Endothelial cell of umbilical vein (primary cell): ENCODE measurements around the gene DMD. TPM values are rescaled to one million over a fixed set of nuclear protein-coding genes. Genes with fewer than 3 reads are reported as not detected.

Experiments
- BruUV-seq: library from RNA; stranded (reverse); fragments of 400-500 nt; replicated peaks from 2 replicates; lab custom pipeline; 2021; lab: Mats Ljungman, UMichigan
- CTCF ChIA-PET: fragments of 300-600, 350-600 bp; sonication (Branson Sonifier 250); formaldehyde crosslinking; loops from one replicate; lab custom pipeline; 2021; ENCODE audit warnings: antibody characterized with exemption, inconsistent platforms; lab: Charles Lee
- POLR2A ChIA-PET: fragments of 300-600, 350-600 bp; sonication (Branson Sonifier 250); formaldehyde crosslinking; loops from one replicate; lab custom pipeline; 2021; ENCODE audit warnings: antibody characterized with exemption, inconsistent platforms; lab: Charles Lee
- DNase-seq: peaks from one replicate; pipeline ENCODE4 v3.0.0-alpha.2; 2011; ENCODE audit warnings: low read depth, low spot score
- FAIRE-seq: peaks from 2 replicates; lab custom pipeline; 2011; peaks lifted over from hg19 to GRCh38; lab: Jason Lieb, UNC
- H2AFZ ChIP-seq: 2 replicates; pipeline ENCODE4 v1.6.0; 2012; ENCODE audit warnings: low read depth, low read length, control low read depth, inconsistent platforms
- H3K27ac ChIP-seq: 2 replicates; pipeline ENCODE4 v1.5.1; 2011; ENCODE audit warnings: low read depth, mild to moderate bottlenecking, control low read depth, low read length, moderate library complexity; ENCODE audit not compliant: insufficient read depth
- H3K27me3 ChIP-seq, 2 experiments: 2 replicates each; pipeline versions ENCODE4 v1.6.0 to v1.6.1; 2011; ENCODE audit warnings: low read length in 2 of 2, mixed read lengths in 1 of 2; ENCODE audit not compliant: control insufficient read depth in 2 of 2, insufficient read depth in 2 of 2
- H3K36me3 ChIP-seq, 2 experiments: 2 replicates in 1 of 2; 3 replicates in 1 of 2; pipeline ENCODE4 v1.5.1; 2011; ENCODE audit warnings: low read length in 2 of 2, mild to moderate bottlenecking in 1 of 2, moderate library complexity in 1 of 2; ENCODE audit not compliant: control insufficient read depth in 2 of 2, insufficient read depth in 2 of 2; ENCODE audit errors: extremely low read depth in 1 of 2
- H3K4me1 ChIP-seq: 3 replicates; pipeline ENCODE4 v1.5.1; 2011; ENCODE audit warnings: mild to moderate bottlenecking, low read length; ENCODE audit not compliant: control insufficient read depth, insufficient read depth; ENCODE audit errors: extremely low read depth
- H3K4me2 ChIP-seq: 2 replicates; pipeline ENCODE4 v1.6.1; 2011; ENCODE audit warnings: low read length, control low read depth, mixed read lengths; ENCODE audit not compliant: insufficient read depth
- H3K4me3 ChIP-seq, 3 experiments: fragments of 200-600 bp in 1 of 3; sonication (generic), shearing (Covaris generic) in 1 of 3; replicated peaks in 1 of 3; 2 replicates each; pipeline ENCODE4 v1.5.1; 2011 to 2016; ENCODE audit warnings: control low read depth in 3 of 3, low read length in 3 of 3, mild to moderate bottlenecking in 2 of 3, inconsistent platforms in 1 of 3, low read depth in 1 of 3, moderate library complexity in 1 of 3; ENCODE audit not compliant: insufficient read depth in 1 of 3
- H3K79me2 ChIP-seq: 2 replicates; pipeline ENCODE4 v1.6.0; 2012; ENCODE audit warnings: low read length, inconsistent platforms; ENCODE audit not compliant: control insufficient read depth, insufficient read depth
- H3K9ac ChIP-seq: replicated peaks from 2 replicates; pipeline ENCODE3; 2011; ENCODE audit warnings: low read length, control low read depth; ENCODE audit not compliant: insufficient read depth; ENCODE audit errors: extremely low read depth
- H3K9me1 ChIP-seq: replicated peaks from 3 replicates; pipeline ENCODE4 v1.6.0; 2011; ENCODE audit warnings: mild to moderate bottlenecking, low read length; ENCODE audit not compliant: control insufficient read depth, insufficient read depth; ENCODE audit errors: extremely low read depth
- H3K9me3 ChIP-seq: replicated peaks from 2 replicates; pipeline ENCODE4 v1.5.1; 2012; ENCODE audit warnings: low read length, inconsistent platforms; ENCODE audit not compliant: control insufficient read depth, insufficient read depth
- H4K20me1 ChIP-seq: replicated peaks from 2 replicates; pipeline ENCODE3; 2011; ENCODE audit warnings: mild to moderate bottlenecking, low read length; ENCODE audit not compliant: control insufficient read depth, insufficient read depth; ENCODE audit errors: extremely low read depth
- CTCF ChIP-seq, 2 donors: IDR thresholded peaks; 1 replicate in 1 of 2; 2 replicates in 1 of 2; pipeline ENCODE4 v1.5.1; 2011; ENCODE audit warnings: low read length in 2 of 2, mild to moderate bottlenecking in 2 of 2, moderate library complexity in 2 of 2, control low read depth in 1 of 2, inconsistent platforms in 1 of 2, low read depth in 1 of 2; ENCODE audit not compliant: insufficient read depth in 1 of 2; ENCODE audit errors: extremely low read depth in 1 of 2
- EZH2 ChIP-seq: IDR thresholded peaks from 2 replicates; pipeline ENCODE4 v1.6.1; 2012; ENCODE audit warnings: borderline replicate concordance, low read depth, mild to moderate bottlenecking, moderate library complexity, low read length, inconsistent platforms; ENCODE audit not compliant: severe bottlenecking
- GATA2 ChIP-seq: IDR thresholded peaks from 2 replicates; pipeline ENCODE4 v1.7.0; 2011; ENCODE audit warnings: low read depth, mild to moderate bottlenecking, moderate library complexity, mixed read lengths, low read length; ENCODE audit not compliant: insufficient read length, insufficient read depth
- JUN ChIP-seq: IDR thresholded peaks from 2 replicates; pipeline ENCODE4 v1.6.1; 2011; ENCODE audit warnings: borderline replicate concordance, low read depth; ENCODE audit not compliant: insufficient read length, insufficient read depth
- MAX ChIP-seq: IDR thresholded peaks from 2 replicates; pipeline ENCODE4 v1.6.1; 2011; ENCODE audit not compliant: insufficient read depth, insufficient read length
- POLR2AphosphoS5 ChIP-seq: IDR thresholded peaks from 2 replicates; pipeline ENCODE4 v1.6.1; 2012; ENCODE audit warnings: low read depth, mild to moderate bottlenecking, control low read depth, low read length, moderate library complexity; ENCODE audit not compliant: insufficient read depth
- dilution Hi-C: fragments of 300-500 bp; cut with MboI; formaldehyde crosslinking; loops from one replicate; pipeline ENCODE4 v1.15.0; 2019; ENCODE audit warnings: low sequenced_read_pairs; ENCODE audit not compliant: extremely low pct_ligation_motif_present
- intact Hi-C: fragments of 100-400 bp; cut with micrococcal nuclease; formaldehyde crosslinking; loops from one replicate; pipeline ENCODE4 v1.10.0; 2022
- polyA plus RNA-seq, 4 experiments: library from polyadenylated mRNA; depleted of rRNA in 3 of 4; stranded (reverse) in 3 of 4; unstranded in 1 of 4; fragments of >200 nt; gene quantifications; 2 replicates each; pipeline versions ENCODE4 v1.2.1 to v1.2.3, GENCODE V29; 2011 to 2012; ENCODE audit warnings: missing spikeins in 1 of 4
- total RNA-seq: library from RNA; stranded (reverse); gene quantifications from 2 replicates; pipeline ENCODE4 v1.2.3, GENCODE V29; 2021

The DMD gene
- total and polyA plus RNA-seq, 2 donors (not counting 3 experiments of a cell fraction or from before 2014, with no cell fraction given) = 7.3 to 9.0 TPM

DNA sequence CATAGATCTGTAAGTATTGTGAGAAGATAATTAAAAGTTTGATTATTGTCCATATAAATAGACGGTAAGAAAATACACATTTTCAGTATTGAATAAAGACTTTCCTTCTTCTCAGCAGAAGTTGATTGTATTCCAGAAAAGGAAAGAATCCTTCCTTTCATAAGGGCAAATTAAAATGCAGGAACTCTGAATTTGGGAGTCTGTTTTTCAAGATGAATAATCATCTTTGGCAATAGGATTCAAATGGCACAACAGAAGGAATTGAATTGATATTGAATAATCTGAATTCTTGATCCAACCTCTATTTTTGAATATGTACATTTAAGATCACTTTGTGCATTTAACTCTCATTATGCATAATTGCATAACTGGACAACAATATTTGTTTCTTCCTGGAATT lies 149.3 kb downstream of the DMD start:
- DNase-seq (no peak), FAIRE-seq (no peak)
- H3K4me1 ChIP-seq = no peaks in the 10 kb centered on the region
- no peaks in the 10 kb centered on the region for H3K9me3 ChIP-seq
- no peak overlapping the region for H3K4me3 ChIP-seq
- no peak overlapping the region for H3K27ac ChIP-seq
- ChIA-PET POLR2A (no interaction called here), CTCF (no interaction called here)
- H2AFZ ChIP-seq = no peak overlapping the region
- no peak overlapping the region for H3K4me2 ChIP-seq
- H3K79me2 ChIP-seq = no peaks in the 10 kb centered on the region
- H3K36me3 ChIP-seq = no peaks in the 10 kb centered on the region
- no peak for TF ChIP-seq EZH2
- TF ChIP-seq JUN = no peak
- TF ChIP-seq GATA2 = no peak
- TF ChIP-seq MAX = no peak
- no peak for TF ChIP-seq POLR2AphosphoS5
- TF ChIP-seq CTCF (IDR thresholded peaks at IDR 0.05; ENCODE audit: extremely low read depth in 1 of 2, insufficient read depth in 1 of 2, low read depth in 1 of 2, low read length in 2 of 2) = no peak
- H4K20me1 ChIP-seq = no peaks in the 10 kb centered on the region
- no peaks in the 10 kb centered on the region for H3K9me1 ChIP-seq
- intact Hi-C loops = no loop called here
- no peaks in the 10 kb centered on the region for H3K27me3 ChIP-seq
- no TSS peak for BruUV-seq
- dilution Hi-C loops = no loop called here
- no peak overlapping the region for H3K9ac ChIP-seq
